ENCODE measurements around the gene GP1BB.

The GP1BB gene

GRCh38 chr22:19727310-19728150, 4.2 kb downstream of the GP1BB start:
- no peak for DNase-seq

- DNase-seq, result no peak
These were observed 4.9 kb downstream of the GP1BB start for GRCh38 chr22:19728271-19728670.

- DNase-seq, result no peak
These were observed 5.5 kb downstream of the GP1BB start for GRCh38 chr22:19728836-19729235.

- DNase-seq, result no peak
These were observed 6.2 kb downstream of the GP1BB start for GRCh38 chr22:19729507-19729906.

- no peak for DNase-seq
These were observed 6.9 kb downstream of the GP1BB start for GRCh38 chr22:19730198-19730597.

GRCh38 chr22:19730655-19731360, 7.5 kb downstream of the GP1BB start:
- DNase-seq, result peak; percentile 90

- DNase-seq, result no peak
These were observed 8.2 kb downstream of the GP1BB start for GRCh38 chr22:19731361-19732135.

GRCh38 chr22:19732403-19733113, 9.2 kb downstream of the GP1BB start:
- DNase-seq, result no peak

- no peak for DNase-seq
These were observed 10.4 kb downstream of the GP1BB start for GRCh38 chr22:19733755-19734154.

GRCh38 chr22:19734163-19734562, 10.8 kb downstream of the GP1BB start:
- DNase-seq, result no peak

- no peak for DNase-seq
These were observed 11.6 kb downstream of the GP1BB start for GRCh38 chr22:19734837-19735382.

- no peak for DNase-seq
These were observed 12.5 kb downstream of the GP1BB start for GRCh38 chr22:19735665-19736510.

GRCh38 chr22:19737846-19738663, 14.7 kb downstream of the GP1BB start:
- DNase-seq, result no peak

GRCh38 chr22:19738664-19739447, 15.5 kb downstream of the GP1BB start:
- DNase-seq, result no peak

- DNase-seq, result no peak
These were observed 16.1 kb downstream of the GP1BB start for GRCh38 chr22:19739448-19739895.

GRCh38 chr22:19739911-19740449, 16.6 kb downstream of the GP1BB start:
- no peak for DNase-seq

- DNase-seq, result no peak
These were observed 17.2 kb downstream of the GP1BB start for GRCh38 chr22:19740586-19740985.

- DNase-seq, result no peak
These were observed 17.7 kb downstream of the GP1BB start for GRCh38 chr22:19741053-19741452.
